Fibroblast of mammary gland (primary cell): Measurements from ENCODE around the gene TNNI3K.

Experiments used
- DNase-seq: peaks from one replicate; pipeline ENCODE4 v3.0.0-alpha.2; 2010; ENCODE audit warnings: low read depth
- H3K4me3 ChIP-seq: 2 replicates; pipeline ENCODE4 v1.5.1; 2011; ENCODE audit warnings: low read depth, mild to moderate bottlenecking, low read length, moderate library complexity; ENCODE audit not compliant: control insufficient read depth
- TF ChIP-seq, protein P1 (sequence below): conservative IDR thresholded peaks from 2 replicates; pipeline ENCODE4 v1.5.1; 2011; ENCODE audit warnings: low read depth, low read length, inconsistent platforms; ENCODE audit not compliant: control insufficient read depth, insufficient read depth

Gene TNNI3K

DNA sequence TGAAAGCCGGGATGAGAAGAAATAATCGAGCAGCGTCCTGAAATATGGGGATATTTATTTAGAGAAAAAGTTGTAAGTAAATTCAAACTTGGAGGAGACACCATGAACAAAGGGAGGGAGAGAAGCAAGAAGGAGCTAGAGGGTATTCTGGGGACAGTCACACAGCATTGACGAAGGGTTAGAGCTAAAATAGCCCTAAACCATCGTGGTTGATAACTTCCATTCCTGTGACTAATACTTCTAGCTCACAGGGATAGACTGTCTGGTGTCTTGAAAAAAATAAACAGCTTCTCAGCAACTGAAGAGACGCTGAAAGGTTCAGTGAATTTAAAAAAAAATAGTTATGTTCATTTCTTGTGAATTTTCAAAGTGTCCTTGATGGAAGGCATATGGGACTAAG lies 190.5 kb downstream of the TNNI3K start:
- no peak overlapping the region for H3K4me3 ChIP-seq
- TF ChIP-seq, protein P1, sequence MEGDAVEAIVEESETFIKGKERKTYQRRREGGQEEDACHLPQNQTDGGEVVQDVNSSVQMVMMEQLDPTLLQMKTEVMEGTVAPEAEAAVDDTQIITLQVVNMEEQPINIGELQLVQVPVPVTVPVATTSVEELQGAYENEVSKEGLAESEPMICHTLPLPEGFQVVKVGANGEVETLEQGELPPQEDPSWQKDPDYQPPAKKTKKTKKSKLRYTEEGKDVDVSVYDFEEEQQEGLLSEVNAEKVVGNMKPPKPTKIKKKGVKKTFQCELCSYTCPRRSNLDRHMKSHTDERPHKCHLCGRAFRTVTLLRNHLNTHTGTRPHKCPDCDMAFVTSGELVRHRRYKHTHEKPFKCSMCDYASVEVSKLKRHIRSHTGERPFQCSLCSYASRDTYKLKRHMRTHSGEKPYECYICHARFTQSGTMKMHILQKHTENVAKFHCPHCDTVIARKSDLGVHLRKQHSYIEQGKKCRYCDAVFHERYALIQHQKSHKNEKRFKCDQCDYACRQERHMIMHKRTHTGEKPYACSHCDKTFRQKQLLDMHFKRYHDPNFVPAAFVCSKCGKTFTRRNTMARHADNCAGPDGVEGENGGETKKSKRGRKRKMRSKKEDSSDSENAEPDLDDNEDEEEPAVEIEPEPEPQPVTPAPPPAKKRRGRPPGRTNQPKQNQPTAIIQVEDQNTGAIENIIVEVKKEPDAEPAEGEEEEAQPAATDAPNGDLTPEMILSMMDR = no peak
- DNase-seq = no peak

DNA sequence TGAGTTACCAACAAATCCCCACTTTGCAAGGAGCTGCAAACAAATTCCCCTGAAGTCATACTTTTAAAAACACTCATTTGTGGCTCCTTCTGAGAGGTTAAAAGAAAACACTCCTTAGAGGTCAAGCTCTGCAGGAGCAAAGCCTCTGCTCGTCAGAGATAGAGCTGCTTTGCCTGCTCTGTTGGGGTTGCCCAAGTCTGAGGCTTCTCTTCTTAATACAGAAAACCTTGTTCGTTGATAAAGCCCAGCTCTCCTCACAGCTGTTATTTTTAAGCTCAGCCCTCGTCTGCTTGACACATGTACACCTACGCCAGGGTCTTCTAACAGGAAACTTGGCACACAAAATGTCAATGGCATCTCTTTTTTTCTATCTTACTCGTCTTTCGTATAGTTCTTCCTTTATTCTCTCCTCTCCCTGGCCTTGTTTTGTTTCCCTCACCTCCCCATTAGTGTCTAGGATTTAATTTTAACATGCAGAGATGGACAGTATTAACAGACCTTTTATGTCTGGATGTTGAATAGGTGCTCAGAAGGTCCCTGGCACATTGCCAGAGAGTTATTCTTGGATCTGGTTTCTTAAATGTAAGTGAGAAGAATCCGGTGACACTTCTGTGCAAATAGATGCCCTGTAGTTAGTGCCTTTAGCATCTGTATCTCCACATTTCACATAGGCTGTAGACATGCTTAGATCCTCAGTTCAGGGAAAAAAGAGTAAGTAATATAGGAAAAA lies 191.2 kb downstream of the TNNI3K start:
- no peak for DNase-seq
- H3K4me3 ChIP-seq = no peak overlapping the region
- TF ChIP-seq, protein P1 = no peak

DNA sequence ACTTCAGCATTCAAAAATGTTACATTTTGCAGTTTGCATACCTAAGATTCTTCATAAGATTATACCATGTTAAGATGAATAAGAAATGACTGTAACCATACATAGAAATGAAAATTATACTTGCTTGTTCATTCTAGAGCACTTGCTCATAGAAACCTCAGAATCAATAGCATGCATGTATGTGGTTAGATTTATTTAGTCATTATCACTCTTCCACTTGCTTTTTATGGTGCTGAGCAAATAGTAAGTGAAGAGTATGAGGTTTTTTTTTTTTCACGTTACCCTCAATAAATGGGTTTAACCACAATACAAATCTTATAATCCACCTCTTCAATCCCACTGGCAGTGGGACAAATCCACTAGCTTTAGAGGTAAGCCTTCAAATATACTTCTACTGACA lies 192.5 kb downstream of the TNNI3K start:
- H3K4me3 ChIP-seq = no peak overlapping the region
- DNase-seq = no peak
- TF ChIP-seq, protein P1 = no peak

DNA sequence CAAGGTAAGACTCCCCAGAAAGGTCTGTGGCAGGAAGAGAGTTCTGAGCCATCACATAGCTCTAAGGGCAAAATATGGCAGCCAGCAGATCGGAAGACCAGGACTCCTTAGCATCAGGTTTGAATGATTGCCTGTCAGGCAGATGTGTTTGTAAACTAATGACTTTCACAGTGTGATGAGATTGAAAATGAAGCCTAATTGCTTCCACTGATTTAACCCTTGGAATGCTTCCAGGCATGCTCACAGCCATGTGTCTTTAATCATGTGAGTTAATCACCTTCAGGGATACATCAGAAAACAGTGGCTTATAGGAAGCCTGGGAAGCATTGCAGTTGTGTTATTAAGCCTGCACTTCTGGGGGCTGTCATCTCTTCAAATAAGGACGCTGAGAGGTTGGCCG lies 194.4 kb downstream of the TNNI3K start:
- TF ChIP-seq, protein P1 = no peak
- no peak overlapping the region for H3K4me3 ChIP-seq
- no peak for DNase-seq

DNA sequence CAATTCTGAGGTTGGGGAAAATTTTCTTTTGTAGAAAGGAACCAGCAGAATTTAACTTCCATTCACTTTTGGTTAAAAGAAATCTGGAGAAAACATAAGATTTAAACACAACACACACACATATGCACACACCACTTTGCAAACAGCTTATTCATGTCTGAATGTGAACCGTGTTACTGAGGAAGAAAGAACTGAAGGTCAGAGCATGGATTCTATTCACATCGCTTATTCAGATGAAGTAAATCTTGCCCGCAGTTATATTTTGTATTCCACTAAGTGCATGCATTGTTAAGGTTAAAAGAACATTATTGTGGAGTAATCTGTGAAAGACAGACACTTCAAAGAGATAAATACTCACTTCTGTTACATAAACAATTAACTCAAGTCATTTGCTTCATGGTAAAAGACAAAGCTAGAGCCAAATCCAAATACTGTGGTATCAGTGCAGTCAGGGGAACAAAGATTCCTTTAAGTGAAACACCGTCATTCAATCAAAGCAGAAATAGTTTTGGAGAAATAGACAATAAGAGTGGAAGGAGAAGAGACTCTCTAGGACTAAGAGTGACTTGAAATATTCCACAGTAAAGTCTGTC lies 195.3 kb downstream of the TNNI3K start:
- H3K4me3 ChIP-seq = no peak overlapping the region
- TF ChIP-seq, protein P1 = no peak
- no peak for DNase-seq

DNA sequence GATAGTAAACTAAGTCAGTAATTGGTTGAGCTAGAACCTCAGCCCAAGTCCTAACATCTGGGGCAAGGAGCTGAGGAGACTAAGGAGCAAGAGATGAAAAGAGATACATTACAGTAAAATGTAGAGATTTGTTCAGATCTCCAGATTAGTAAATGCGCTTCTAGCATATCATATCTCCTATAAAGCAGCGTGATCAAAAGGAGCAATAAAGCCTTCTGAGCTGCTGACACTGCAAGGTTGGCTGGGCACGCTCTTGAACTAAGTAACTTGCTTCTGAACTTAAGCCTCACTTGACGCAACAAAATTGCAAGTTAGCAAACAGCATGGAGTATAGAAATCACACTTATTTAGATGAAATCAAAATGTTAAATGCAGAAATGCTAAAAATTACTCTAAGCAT lies 196.3 kb downstream of the TNNI3K start:
- TF ChIP-seq, protein P1 = no peak
- DNase-seq = no peak
- no peak overlapping the region for H3K4me3 ChIP-seq

DNA sequence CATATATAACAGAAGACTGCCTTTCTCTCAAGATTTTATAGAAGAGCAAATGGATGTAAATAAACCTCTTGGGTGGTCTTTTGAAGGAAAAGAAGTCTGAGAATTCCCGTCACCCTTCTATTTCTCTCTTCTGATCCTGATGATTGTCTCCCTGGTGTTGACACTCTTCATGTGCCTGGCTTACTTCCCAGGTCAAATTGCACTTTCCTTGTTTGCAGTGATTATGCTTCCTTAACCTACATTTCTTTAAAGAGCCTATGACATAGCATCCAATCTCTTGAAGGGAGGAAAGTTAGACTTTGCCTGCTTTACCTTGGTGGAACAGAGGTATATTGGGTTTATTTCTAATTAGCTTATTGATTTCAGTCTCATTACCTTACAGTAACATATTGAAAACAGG lies 197.1 kb downstream of the TNNI3K start:
- H3K4me3 ChIP-seq = no peak overlapping the region
- TF ChIP-seq, protein P1 = no peak
- no peak for DNase-seq
